Endothelial cell of hepatic sinusoid (primary cell): ENCODE measurements around the gene CLDN25.
"Not testable (repeated sequence)": the region's sequence is repeated elsewhere in the genome, so short reads cannot be mapped to it uniquely, and the experiment has no call there.

Source experiments
- in situ Hi-C: cut with HindIII; loops from 2 replicates; pipeline ENCODE4 v1.10.0; 2017; ENCODE audit warnings: low sequenced_read_pairs

The CLDN25 gene

GRCh38 chr11:113779496-113779895, at the start of gene CLDN25:
Gene CLDN25, plus strand, starts transcription at chr11:113779796. Its CDS starts 0 bp downstream, at chr11:113779796.
- in situ Hi-C loops = no loop called here

GRCh38 chr11:113730887-113731726, 48.5 kb upstream of the CLDN25 start:
- in situ Hi-C loops = no loop called here

GRCh38 chr11:113732092-113732491, 47.5 kb upstream of the CLDN25 start:
- in situ Hi-C loops = no loop called here

GRCh38 chr11:113736323-113736722, 43.3 kb upstream of the CLDN25 start:
- in situ Hi-C loops = no loop called here

DNA sequence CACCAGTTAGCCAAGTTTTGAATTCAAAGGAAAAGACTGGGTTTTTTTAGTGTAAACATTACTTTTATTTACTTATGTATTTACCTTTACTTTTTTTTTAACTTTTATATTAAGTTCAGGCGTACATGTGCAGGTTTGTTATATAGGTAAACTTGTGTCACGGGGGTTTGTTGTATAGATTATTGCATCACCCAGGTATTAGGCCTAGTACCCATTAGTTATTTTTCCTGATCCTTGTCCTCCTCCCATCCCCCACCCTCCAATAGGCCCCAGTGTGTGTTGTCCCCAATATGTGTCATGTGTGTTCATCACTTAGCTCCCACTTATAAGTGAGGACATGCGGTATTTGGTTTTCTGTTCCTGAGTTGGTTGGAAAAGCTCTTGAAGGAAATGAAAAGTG, 26.7 kb upstream of the CLDN25 start:
- in situ Hi-C loops = no loop called here

DNA sequence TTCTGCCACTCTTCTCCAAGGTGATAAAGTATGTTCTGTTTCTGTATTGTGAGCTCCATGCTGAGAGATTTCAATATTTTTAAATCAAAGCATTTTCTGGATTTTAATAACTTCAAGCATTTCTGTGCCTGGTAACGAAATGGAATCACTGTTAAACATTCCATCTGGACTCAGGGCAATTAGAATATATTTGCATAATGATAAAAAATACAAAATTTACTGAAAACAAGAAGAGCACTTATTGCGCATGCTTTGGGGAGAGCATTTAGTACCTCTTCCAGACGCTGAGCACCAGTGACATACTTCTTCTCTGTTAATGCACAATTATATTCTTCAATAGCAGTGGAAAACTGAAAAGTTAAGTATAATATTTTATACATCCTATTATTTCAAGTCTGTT, 19.4 kb upstream of the CLDN25 start:
- in situ Hi-C loops = no loop called here

- in situ Hi-C loops = not testable (repeated sequence)
Observed at GRCh38 chr11:113763040-113763439, 16.6 kb upstream of the CLDN25 start.

DNA sequence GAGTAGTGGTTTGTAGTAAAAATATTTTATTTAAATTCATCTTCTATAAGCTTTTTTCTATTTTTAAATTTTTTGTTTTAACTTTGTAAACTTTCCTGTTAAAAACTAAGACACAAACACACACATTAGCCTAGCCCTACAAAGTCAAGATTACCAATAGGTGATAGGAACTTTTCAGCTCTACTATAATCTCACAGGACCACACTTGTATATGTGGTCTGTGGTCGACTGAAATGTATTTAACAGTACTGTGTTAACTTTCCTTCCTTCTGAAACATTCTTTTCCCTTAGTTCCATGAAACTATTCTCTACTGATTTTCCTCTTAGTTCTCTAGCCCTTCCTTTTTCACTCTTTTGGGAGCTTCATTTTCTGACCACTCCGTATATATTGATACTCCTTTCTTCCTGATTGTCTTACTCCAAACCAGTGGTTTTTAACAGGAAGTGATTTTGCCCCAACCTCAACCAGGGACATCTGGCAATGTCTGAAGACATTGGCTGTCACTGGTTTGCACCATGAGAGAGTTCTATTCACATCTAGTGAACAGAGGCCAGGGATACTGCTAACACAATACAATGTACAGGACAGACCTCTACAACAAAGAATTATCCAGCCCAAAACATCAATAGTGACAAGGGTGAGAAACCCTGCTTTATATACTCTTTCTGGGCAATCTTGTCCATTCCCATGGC, 14.9 kb upstream of the CLDN25 start:
- in situ Hi-C loops = no loop called here

GRCh38 chr11:113771964-113772363, 7.6 kb upstream of the CLDN25 start:
- in situ Hi-C loops = no loop called here

DNA sequence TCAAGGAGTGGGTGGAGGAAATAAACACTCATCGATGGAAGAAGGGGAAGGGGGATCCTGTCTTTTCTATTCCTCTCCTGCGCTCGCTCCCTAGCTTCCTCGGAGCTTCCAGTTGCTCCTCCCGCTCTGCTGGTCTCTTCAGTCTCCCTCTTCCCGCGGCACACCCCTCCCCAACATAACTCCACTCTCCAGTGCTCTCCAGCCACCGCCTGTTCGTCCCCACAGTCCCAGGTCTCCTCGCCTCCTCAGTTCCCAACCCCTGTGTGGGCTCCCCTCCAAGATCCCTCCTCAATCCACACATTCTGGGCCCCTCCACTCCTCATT, 6.5 kb upstream of the CLDN25 start:
- in situ Hi-C loops = no loop called here

DNA sequence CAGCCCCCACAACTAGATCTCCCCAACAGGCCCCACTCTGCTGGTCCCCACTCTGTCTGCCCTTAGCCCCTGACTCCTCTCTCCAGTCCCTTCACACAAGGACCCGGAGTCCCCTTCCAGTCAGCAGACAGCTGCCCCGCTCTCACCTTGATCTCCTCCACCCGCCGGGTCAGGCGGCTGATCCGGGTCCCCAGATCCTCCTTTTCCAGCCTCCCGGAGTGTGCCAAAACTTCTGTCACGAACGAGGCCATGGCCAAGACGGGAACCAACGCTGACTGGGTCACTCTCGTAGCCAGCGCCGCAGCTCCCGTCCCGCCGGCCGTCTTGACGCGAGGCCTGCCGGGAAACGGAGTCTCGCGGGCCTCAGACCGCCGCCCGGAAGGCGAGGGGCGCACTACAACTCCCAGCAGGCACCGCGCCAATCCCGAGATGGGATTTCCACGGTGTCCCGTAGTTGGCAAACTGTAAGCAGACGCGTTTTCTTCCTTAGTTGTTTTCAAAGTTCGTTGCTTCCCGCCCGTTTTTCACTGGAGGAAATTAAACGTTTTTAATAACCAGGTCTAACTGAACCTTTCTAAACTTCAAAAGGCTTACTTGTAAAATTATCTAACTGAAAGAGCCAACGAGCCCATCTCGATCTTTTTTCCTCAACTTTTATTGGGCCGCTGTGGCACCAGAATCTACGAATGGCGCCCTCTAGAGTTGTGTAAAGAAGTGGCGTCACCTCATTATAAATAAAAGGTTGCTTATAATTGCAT, 6.0 kb upstream of the CLDN25 start, which contains the start of gene ZW10:
ZW10 (minus strand) TSS at position 277 of the 758 bp plus-strand sequence; CDS start at position 251, 26 bp downstream.
- in situ Hi-C loops = no loop called here

DNA sequence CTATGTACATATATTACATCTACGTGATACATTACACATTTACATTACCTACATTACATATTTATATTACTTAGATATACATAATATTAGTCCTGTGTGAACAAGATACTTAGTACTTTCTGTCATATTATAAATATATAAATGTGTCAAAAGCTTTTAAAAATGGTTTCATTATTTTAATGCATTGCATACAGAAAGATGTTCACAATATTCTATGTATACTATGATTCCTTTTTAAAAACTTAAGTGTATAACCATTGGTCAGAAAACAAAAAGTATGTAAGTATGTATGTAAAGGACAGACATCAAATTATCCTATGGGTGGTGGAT, 5.5 kb upstream of the CLDN25 start:
- in situ Hi-C loops = no loop called here

- in situ Hi-C loops = no loop called here
Observed at GRCh38 chr11:113778111-113778910, 1.3 kb upstream of the CLDN25 start.

DNA sequence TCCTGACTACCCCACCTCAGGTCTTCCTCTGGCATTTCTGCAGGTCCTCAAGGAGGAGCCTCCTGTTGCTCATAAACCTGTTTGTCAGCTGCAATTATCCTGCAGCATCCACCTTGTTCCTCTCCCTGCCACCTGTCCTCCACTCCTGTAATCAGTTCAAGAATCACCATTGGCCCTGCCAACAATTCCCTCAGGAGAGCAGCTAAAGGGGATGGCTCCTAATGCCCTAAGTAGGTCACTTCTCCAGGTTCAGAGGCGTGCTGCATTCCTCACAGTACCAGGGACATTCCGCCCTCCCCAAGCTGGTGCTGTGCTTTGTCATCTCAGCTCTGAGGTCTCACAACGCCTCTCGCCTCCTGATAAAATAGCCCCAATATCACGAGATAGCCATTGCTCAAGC, 2.1 kb downstream of the CLDN25 start:
- in situ Hi-C loops = no loop called here

DNA sequence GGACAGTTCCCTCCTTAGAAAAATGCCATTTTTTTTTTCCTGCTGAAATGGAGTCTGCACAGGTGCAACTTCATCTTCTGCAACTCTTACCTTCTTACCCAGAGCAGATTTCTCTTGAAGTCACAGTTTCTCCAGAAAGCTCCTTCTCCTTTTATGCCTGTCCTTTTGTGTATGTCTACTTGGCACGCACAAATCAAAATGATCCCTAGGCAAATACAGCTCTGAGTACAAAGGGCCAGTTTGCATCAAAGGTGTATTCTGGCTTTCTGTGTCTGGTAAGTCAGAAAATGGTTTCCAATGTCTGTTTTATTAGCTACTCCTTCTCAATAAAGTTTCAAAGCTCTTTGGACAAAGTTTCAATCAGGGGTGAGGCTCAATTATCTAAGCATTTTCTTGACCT, 2.5 kb downstream of the CLDN25 start:
- in situ Hi-C loops = no loop called here

DNA sequence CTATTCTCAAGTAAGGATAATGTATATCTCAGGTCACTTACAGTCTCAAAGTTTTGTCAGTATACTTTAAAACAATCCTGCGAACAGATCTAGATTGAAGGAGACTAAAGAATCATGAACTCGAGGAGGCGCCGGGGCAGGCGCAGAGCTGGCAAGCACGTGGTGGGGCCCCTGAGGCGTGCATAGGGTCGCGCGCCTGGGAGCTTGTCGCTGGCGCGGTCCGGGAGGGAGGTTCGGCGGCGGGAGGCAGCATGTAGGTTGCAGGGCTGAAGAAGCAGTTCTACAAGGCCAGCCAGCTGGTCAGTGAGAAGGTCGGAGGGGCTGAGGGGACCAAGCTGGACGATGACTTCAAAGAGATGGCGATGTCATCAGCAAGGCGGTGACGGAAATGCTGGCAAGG, 9.4 kb downstream of the CLDN25 start:
- in situ Hi-C loops = not testable (repeated sequence)

- in situ Hi-C loops = loop anchor here (10.0 kb wide), 1 partner anchor 495 kb away; no protein-coding TSS in a partner anchor
Observed at GRCh38 chr11:113789675-113790320, 10.2 kb downstream of the CLDN25 start.

- in situ Hi-C loops = loop anchor here (10.0 kb wide), 1 partner anchor 488 kb away; no protein-coding TSS in a partner anchor
Observed at GRCh38 chr11:113796663-113797259, 17.2 kb downstream of the CLDN25 start.

GRCh38 chr11:113802621-113803020, 23.0 kb downstream of the CLDN25 start:
- in situ Hi-C loops = no loop called here

GRCh38 chr11:113805640-113806039, 26.0 kb downstream of the CLDN25 start:
- in situ Hi-C loops = no loop called here
